ENCODE measurements around the gene ANGPTL4.
"Not testable (repeated sequence)": the region's sequence is repeated elsewhere in the genome, so short reads cannot be mapped to it uniquely, and the experiment has no call there.

ANGPTL4 gene

GRCh38 chr19:8334458-8335342 lies 29.3 kb upstream of the ANGPTL4 start:
- peak; percentile 83 for DNase-seq

GRCh38 chr19:8335343-8336071 lies 28.4 kb upstream of the ANGPTL4 start:
- DNase-seq = peak; percentile 55

GRCh38 chr19:8336072-8336569 lies 27.8 kb upstream of the ANGPTL4 start:
- peak; percentile 50 for DNase-seq

- DNase-seq = no peak
These were observed 27.3 kb upstream of the ANGPTL4 start for GRCh38 chr19:8336660-8337059.

- DNase-seq = no peak
These were observed 26.2 kb upstream of the ANGPTL4 start for GRCh38 chr19:8337728-8338127.

GRCh38 chr19:8338835-8339234 lies 25.1 kb upstream of the ANGPTL4 start:
- no peak for DNase-seq

- DNase-seq = no peak
These were observed 23.4 kb upstream of the ANGPTL4 start for GRCh38 chr19:8340341-8341096.

- DNase-seq = not testable (repeated sequence)
These were observed 22.5 kb upstream of the ANGPTL4 start for GRCh38 chr19:8341504-8341903.

- DNase-seq = no peak
These were observed 21.7 kb upstream of the ANGPTL4 start for GRCh38 chr19:8342316-8342683.

GRCh38 chr19:8342684-8343482 lies 21.1 kb upstream of the ANGPTL4 start, which contains the start of gene KANK3:
KANK3 (minus strand) TSS chr19:8343262; CDS start chr19:8337828, 5,434 bp downstream.
- DNase-seq = peak; percentile 90

- DNase-seq = no peak
These were observed 20.5 kb upstream of the ANGPTL4 start for GRCh38 chr19:8343483-8343844.

GRCh38 chr19:8349629-8350372 lies 14.2 kb upstream of the ANGPTL4 start:
- not testable (repeated sequence) for DNase-seq

- DNase-seq = no peak
These were observed 11.7 kb upstream of the ANGPTL4 start for GRCh38 chr19:8352134-8352827.

- not testable (repeated sequence) for DNase-seq
These were observed 11.1 kb upstream of the ANGPTL4 start for GRCh38 chr19:8352845-8353244.

GRCh38 chr19:8355631-8356402 lies 8.1 kb upstream of the ANGPTL4 start:
- DNase-seq = no peak

- no peak for DNase-seq
These were observed 6.9 kb upstream of the ANGPTL4 start for GRCh38 chr19:8357007-8357521.

GRCh38 chr19:8358948-8359347 lies 5.0 kb upstream of the ANGPTL4 start:
- DNase-seq = no peak

- DNase-seq = no peak
These were observed 3.8 kb upstream of the ANGPTL4 start for GRCh38 chr19:8360196-8360595.

- DNase-seq = peak; percentile 95
These were observed 1.8 kb upstream of the ANGPTL4 start for GRCh38 chr19:8361921-8362793.

All from NCI-H2029 (cell line).